Loucy (cell line): ENCODE data around the gene PRLR.

Source experiments
- H2AFZ ChIP-seq: fragments of 200-600 bp; sonication (generic); 2 replicates; pipeline ENCODE4 v1.6.0; 2016; ENCODE audit warnings: antibody characterized with exemption, mild to moderate bottlenecking, low read length, moderate library complexity
- H3F3A ChIP-seq: fragments of 200-600 bp; 2 replicates; pipeline ENCODE4 v1.6.0; 2016; ENCODE audit warnings: antibody characterized with exemption, low read depth, mild to moderate bottlenecking
- H3K27me3 ChIP-seq: fragments of 200-600 bp; sonication (generic); 2 replicates; pipeline ENCODE4 v1.6.1; 2014; ENCODE audit warnings: low read length, mild to moderate bottlenecking; ENCODE audit not compliant: insufficient read depth, poor library complexity, severe bottlenecking
- H3K36me3 ChIP-seq: fragments of 200-600 bp; sonication (generic); 2 replicates; pipeline ENCODE4 v1.6.1; 2016; ENCODE audit warnings: low read length; ENCODE audit not compliant: insufficient read depth
- H3K4me1 ChIP-seq: fragments of 200-600 bp; sonication (generic); 2 replicates; pipeline ENCODE4 v1.5.1; 2014; ENCODE audit warnings: low read length, mild to moderate bottlenecking; ENCODE audit not compliant: insufficient read depth, poor library complexity, severe bottlenecking
- H3K4me2 ChIP-seq: fragments of 200-600 bp; sonication (generic); 2 replicates; pipeline ENCODE4 v1.6.0; 2014; ENCODE audit warnings: antibody characterized with exemption, low read length, low read depth, mild to moderate bottlenecking; ENCODE audit not compliant: poor library complexity, severe bottlenecking
- H3K4me3 ChIP-seq: fragments of 200-600 bp; sonication (generic); 2 replicates; pipeline ENCODE4 v1.5.1; 2014; ENCODE audit warnings: low read length, mild to moderate bottlenecking, mixed read lengths; ENCODE audit not compliant: poor library complexity, severe bottlenecking
- H3K79me2 ChIP-seq: fragments of 200-600 bp; sonication (generic); 2 replicates; pipeline ENCODE4 v1.6.1; 2014; ENCODE audit warnings: low read length; ENCODE audit not compliant: insufficient read depth
- H3K9ac ChIP-seq: fragments of 200-600 bp; sonication (generic); 2 replicates; pipeline ENCODE4 v1.6.0; 2014; ENCODE audit warnings: mild to moderate bottlenecking, low read depth, low read length, moderate library complexity; ENCODE audit not compliant: poor library complexity, severe bottlenecking
- H3K9me2 ChIP-seq: fragments of 200-600 bp; sonication (generic); replicated peaks from 2 replicates; pipeline ENCODE4 v1.6.1; 2016; ENCODE audit warnings: low read depth, low read length, mixed read lengths
- H3K9me3 ChIP-seq: fragments of 200-600 bp; sonication (generic); 2 replicates; pipeline ENCODE4 v1.6.1; 2014; ENCODE audit warnings: mild to moderate bottlenecking, antibody characterized with exemption, low read length, low read depth; ENCODE audit not compliant: insufficient read depth
- H4K20me1 ChIP-seq: fragments of 200-600 bp; sonication (generic); 2 replicates; pipeline ENCODE4 v1.6.0; 2014; ENCODE audit warnings: antibody characterized with exemption, low read length, mild to moderate bottlenecking; ENCODE audit not compliant: insufficient read depth, poor library complexity, severe bottlenecking
- CTCF ChIP-seq: fragments of 200-600 bp; sonication (generic); conservative IDR thresholded peaks from 2 replicates; pipeline ENCODE4 v1.5.1; 2014; ENCODE audit warnings: mild to moderate bottlenecking, antibody characterized with exemption, low read length
- EZH2phosphoT487 ChIP-seq: fragments of 200-600 bp; IDR thresholded peaks from 2 replicates; pipeline ENCODE4 v1.6.1; 2018; ENCODE audit warnings: antibody characterized with exemption, mild to moderate bottlenecking, moderate library complexity, borderline replicate concordance

PRLR gene

DNA sequence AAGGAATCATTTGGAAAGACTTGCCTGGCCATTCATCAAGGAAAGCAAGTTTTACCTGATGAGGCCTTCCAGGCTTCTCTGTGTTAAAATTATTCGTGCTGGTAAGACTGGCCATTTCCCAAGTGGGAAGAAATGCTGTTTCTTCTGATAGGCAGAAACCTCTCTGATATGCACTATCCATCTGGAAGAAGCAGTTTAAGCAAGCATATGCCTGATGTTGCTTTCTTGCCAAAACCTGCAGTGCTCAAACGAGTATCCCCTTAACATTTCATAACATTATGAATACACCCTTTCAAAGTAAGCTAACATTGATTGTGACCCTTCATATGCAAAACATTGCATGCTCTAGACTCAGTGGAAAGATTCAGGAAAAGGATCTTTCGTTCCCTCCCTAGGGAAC is 36.0 kb upstream of the PRLR start:
- Histone ChIP-seq H3K9ac (no peak overlapping the region), H3K36me3 (no peaks in the 10 kb centered on the region), H2AFZ (no peak overlapping the region), H3K4me1 (no peaks in the 10 kb centered on the region), H3K27me3 (no peaks in the 10 kb centered on the region), H3K9me3 (no peaks in the 10 kb centered on the region), H3F3A (no peaks in the 10 kb centered on the region), H3K79me2 (no peaks in the 10 kb centered on the region), H3K4me3 (no peak overlapping the region), H3K4me2 (no peak overlapping the region), H3K9me2 (no peaks in the 10 kb centered on the region), H4K20me1 (no peaks in the 10 kb centered on the region)
- TF ChIP-seq EZH2phosphoT487: no peak
- no peak for TF ChIP-seq CTCF

DNA sequence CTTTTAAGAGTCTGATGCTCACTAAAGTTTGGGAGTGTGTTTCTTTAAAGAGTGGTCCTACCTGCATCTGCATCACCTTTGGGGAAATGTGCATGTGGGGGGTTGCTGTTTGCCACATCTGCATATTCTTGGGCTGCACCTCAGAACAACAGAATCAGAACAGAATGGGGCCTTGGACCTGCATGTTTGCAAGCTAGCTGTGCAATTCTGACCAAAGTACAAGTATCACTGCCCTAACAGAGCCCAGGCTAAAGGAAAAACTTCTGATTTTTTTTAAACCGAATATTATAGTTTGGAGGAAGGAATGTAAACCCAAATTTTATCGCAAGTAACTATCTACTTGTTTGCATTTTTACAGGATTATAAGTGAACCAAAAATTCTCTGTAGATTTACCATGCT is 34.2 kb upstream of the PRLR start:
- no peak overlapping the region for H3K9ac ChIP-seq
- H3K36me3 ChIP-seq: no peaks in the 10 kb centered on the region
- TF ChIP-seq CTCF: no peak
- no peak for TF ChIP-seq EZH2phosphoT487
- no peaks in the 10 kb centered on the region for H3K27me3 ChIP-seq
- no peaks in the 10 kb centered on the region for H3K79me2 ChIP-seq
- no peaks in the 10 kb centered on the region for H3F3A ChIP-seq
- H3K4me3 ChIP-seq: no peak overlapping the region
- no peak overlapping the region for H2AFZ ChIP-seq
- no peaks in the 10 kb centered on the region for H3K4me1 ChIP-seq
- no peaks in the 10 kb centered on the region for H3K9me2 ChIP-seq
- no peak overlapping the region for H3K4me2 ChIP-seq
- no peaks in the 10 kb centered on the region for H4K20me1 ChIP-seq
- no peaks in the 10 kb centered on the region for H3K9me3 ChIP-seq

- no peaks in the 10 kb centered on the region for H3K4me1 ChIP-seq
- no peaks in the 10 kb centered on the region for H3K27me3 ChIP-seq
- no peaks in the 10 kb centered on the region for H4K20me1 ChIP-seq
These were observed 33.1 kb upstream of the PRLR start for GRCh38 chr5:35263266-35263877.

More at GRCh38 chr5:35263266-35263877, 33.1 kb upstream of the PRLR start:
- Histone ChIP-seq H3K9ac (no peak overlapping the region), H3K36me3 (no peaks in the 10 kb centered on the region), H3K4me3 (no peak overlapping the region), H3K9me2 (no peaks in the 10 kb centered on the region), H3F3A (no peaks in the 10 kb centered on the region), H3K9me3 (no peaks in the 10 kb centered on the region), H3K79me2 (no peaks in the 10 kb centered on the region), H3K4me2 (no peak overlapping the region), H2AFZ (no peak overlapping the region)
- TF ChIP-seq CTCF (no peak), EZH2phosphoT487 (no peak)
